ENCODE measurements around the gene SYN1. TPM values are rescaled to one million over a fixed set of nuclear protein-coding genes. Genes with fewer than 3 reads are reported as not detected.

Gene SYN1
- polyA plus RNA-seq, 2 donors: 0.08 to 0.14 TPM

GRCh38 chrX:47577424-47577823 is 42.2 kb downstream of the SYN1 start:
- 45 to 61% methylated on average over 9 of the region's 9 CpGs for whole genome bisulfite sequencing, 2 donors
- Histone ChIP-seq H3K4me1 (ENCODE audit: control insufficient read depth in 2 of 2, insufficient read depth in 2 of 2, low read length in 1 of 2) (peaks cover 2% of the 10 kb centered on the region in 2 donors), H3K4me3 (ENCODE audit: low read depth in 1 of 2, low read length in 2 of 2) (no peak overlapping the region), H3K9me3 (ENCODE audit: control insufficient read depth in 2 of 2, insufficient read depth in 1 of 2, low read depth in 1 of 2, low read length in 1 of 2) (no peaks in the 10 kb centered on the region), H3K36me3 (ENCODE audit: control insufficient read depth in 2 of 2, insufficient read depth in 2 of 2, low read length in 1 of 2) (no peaks in the 10 kb centered on the region), H3K27ac (ENCODE audit: low read depth in 2 of 2, low read length in 1 of 2) (no peak overlapping the region), H3K27me3 (ENCODE audit: control insufficient read depth in 1 of 2, insufficient read depth in 2 of 2, low read length in 2 of 2) (no peaks in the 10 kb centered on the region)

- no peaks in the 10 kb centered on the region for H3K27me3 ChIP-seq (ENCODE audit: control insufficient read depth in 1 of 2, insufficient read depth in 2 of 2, low read length in 2 of 2)
- 91 to 93% methylated on average over 20 of the region's 20 CpGs for WGBS, 2 donors
- no peak overlapping the region for H3K27ac ChIP-seq (ENCODE audit: low read depth in 2 of 2, low read length in 1 of 2)
- H3K4me3 ChIP-seq (ENCODE audit: low read depth in 1 of 2, low read length in 2 of 2): no peak overlapping the region
- H3K36me3 ChIP-seq (ENCODE audit: control insufficient read depth in 2 of 2, insufficient read depth in 2 of 2, low read length in 1 of 2): peaks cover 0 to 2% of the 10 kb centered on the region in 2 donors
- H3K4me1 ChIP-seq (ENCODE audit: control insufficient read depth in 2 of 2, insufficient read depth in 2 of 2, low read length in 1 of 2): peaks cover 0 to 2% of the 10 kb centered on the region in 2 donors
- H3K9me3 ChIP-seq (ENCODE audit: control insufficient read depth in 2 of 2, insufficient read depth in 1 of 2, low read depth in 1 of 2, low read length in 1 of 2): no peaks in the 10 kb centered on the region
These were observed 43.4 kb downstream of the SYN1 start for GRCh38 chrX:47576021-47576898.

DNA sequence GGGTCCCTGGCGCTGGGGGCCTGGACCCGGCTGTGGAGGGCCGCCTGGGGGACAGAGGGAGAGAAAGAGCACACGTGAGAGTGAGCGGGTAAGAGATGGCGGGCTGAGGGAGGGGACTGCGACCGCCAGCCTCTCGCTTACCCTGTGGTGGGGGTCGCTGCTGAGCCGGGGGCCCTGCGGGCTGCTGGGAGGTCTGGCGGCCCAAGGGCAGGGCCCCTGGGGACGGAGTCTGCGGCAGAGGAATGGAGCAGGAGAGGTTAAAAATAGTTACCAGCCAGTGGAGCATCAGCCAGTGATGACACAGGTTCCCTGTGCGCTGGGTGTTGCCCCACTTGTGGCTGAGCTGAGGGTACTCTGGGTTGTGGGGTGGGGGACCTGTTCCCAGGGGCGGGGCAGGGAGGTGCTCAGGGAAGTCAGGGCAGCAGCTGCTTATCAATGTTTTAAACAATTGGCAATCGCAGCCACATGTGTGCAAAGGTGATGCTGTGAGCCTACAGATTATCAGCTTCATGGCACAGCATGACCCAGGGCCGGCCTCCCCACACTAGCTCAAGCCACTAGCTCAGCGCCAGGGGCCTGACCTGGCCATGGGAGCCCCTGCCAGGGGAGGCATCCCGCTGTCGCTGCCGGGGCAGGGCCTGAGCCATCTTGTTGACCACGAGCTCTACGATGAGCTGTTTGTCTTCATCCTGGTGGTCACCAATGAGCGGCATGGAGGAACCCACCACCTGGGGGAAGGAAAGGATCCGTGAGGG is 44.9 kb downstream of the SYN1 start:
- H3K27me3 ChIP-seq (ENCODE audit: control insufficient read depth in 1 of 2, insufficient read depth in 2 of 2, low read length in 2 of 2): no peaks in the 10 kb centered on the region
- H3K4me3 ChIP-seq (ENCODE audit: low read depth in 1 of 2, low read length in 2 of 2): peak overlapping the region in 1 of 2 donors; percentile 22
- WGBS, 2 donors: 50 to 52% methylated on average over 27 of the region's 27 CpGs

GRCh38 chrX:47574076-47574546 is 45.5 kb downstream of the SYN1 start:
- 15 to 20% methylated on average over 19 to 41 of the region's 41 CpGs for WGBS, 2 donors
- Histone ChIP-seq H3K27me3 (ENCODE audit: control insufficient read depth in 1 of 2, insufficient read depth in 2 of 2, low read length in 2 of 2) (no peaks in the 10 kb centered on the region), H3K27ac (ENCODE audit: low read depth in 2 of 2, low read length in 1 of 2) (peak overlapping the region; percentile 11 to 27), H3K4me3 (ENCODE audit: low read depth in 1 of 2, low read length in 2 of 2) (peak overlapping the region in 1 of 2 donors; percentile 22), H3K4me1 (ENCODE audit: control insufficient read depth in 2 of 2, insufficient read depth in 2 of 2, low read length in 1 of 2) (peaks cover 0 to 2% of the 10 kb centered on the region in 2 donors), H3K9me3 (ENCODE audit: control insufficient read depth in 2 of 2, insufficient read depth in 1 of 2, low read depth in 1 of 2, low read length in 1 of 2) (no peaks in the 10 kb centered on the region), H3K36me3 (ENCODE audit: control insufficient read depth in 2 of 2, insufficient read depth in 2 of 2, low read length in 1 of 2) (peaks cover 9 to 15% of the 10 kb centered on the region in 2 donors)

More for the DNA sequence above, 44.9 kb downstream of the SYN1 start:
- Histone ChIP-seq H3K4me1 (ENCODE audit: control insufficient read depth in 2 of 2, insufficient read depth in 2 of 2, low read length in 1 of 2) (peaks cover 0 to 2% of the 10 kb centered on the region in 2 donors), H3K9me3 (ENCODE audit: control insufficient read depth in 2 of 2, insufficient read depth in 1 of 2, low read depth in 1 of 2, low read length in 1 of 2) (no peaks in the 10 kb centered on the region), H3K36me3 (ENCODE audit: control insufficient read depth in 2 of 2, insufficient read depth in 2 of 2, low read length in 1 of 2) (peaks cover 8% of the 10 kb centered on the region in 2 donors), H3K27ac (ENCODE audit: low read depth in 2 of 2, low read length in 1 of 2) (no peak overlapping the region)

DNA sequence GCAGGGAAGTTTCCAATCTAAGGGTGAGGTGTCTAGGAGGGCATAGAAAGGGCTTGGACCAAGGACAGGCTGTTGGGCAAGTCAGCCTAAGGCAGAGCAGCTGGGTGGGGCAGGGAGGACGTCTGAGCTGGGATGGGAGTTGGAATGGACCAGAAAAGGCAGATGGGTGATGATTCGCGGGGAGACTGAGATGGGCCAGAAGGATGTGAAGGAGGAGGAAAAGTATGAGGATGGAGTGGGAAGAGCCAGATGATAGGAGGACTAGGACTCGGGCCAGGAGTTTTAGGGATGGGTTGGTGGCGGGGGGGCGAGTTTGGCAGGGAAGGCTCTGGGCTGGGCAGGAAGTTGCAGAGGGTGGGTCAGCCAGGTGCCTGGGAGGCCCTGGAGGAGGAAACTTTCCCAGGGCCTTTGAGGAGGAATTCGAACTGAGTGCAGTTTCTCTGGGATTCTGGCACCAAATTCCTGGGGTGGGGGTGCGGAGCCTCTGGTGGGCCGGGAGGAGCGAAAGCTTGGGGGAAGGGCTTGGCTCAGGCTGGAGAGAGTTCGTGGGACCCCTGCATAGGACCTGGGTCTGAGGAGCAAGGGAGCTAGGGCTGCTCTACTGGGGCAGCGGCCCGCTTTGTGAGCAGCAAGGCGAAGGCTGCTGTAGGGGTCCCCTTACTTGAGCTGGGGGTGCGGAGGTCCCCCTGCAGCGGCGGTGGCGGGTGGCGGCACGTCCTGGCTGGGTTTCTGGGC is 46.1 kb downstream of the SYN1 start:
- Histone ChIP-seq H3K9me3 (ENCODE audit: control insufficient read depth in 2 of 2, insufficient read depth in 1 of 2, low read depth in 1 of 2, low read length in 1 of 2) (no peaks in the 10 kb centered on the region), H3K36me3 (ENCODE audit: control insufficient read depth in 2 of 2, insufficient read depth in 2 of 2, low read length in 1 of 2) (peaks cover 9 to 15% of the 10 kb centered on the region in 2 donors), H3K4me3 (ENCODE audit: low read depth in 1 of 2, low read length in 2 of 2) (peak overlapping the region in 1 of 2 donors; percentile 6), H3K27ac (ENCODE audit: low read depth in 2 of 2, low read length in 1 of 2) (peak overlapping the region; percentile 11 to 27), H3K27me3 (ENCODE audit: control insufficient read depth in 1 of 2, insufficient read depth in 2 of 2, low read length in 2 of 2) (no peaks in the 10 kb centered on the region), H3K4me1 (ENCODE audit: control insufficient read depth in 2 of 2, insufficient read depth in 2 of 2, low read length in 1 of 2) (peaks cover 0 to 2% of the 10 kb centered on the region in 2 donors)
- 16 to 32% methylated on average over 19 to 20 of the region's 20 CpGs for WGBS, 2 donors

GRCh38 chrX:47572773-47573340 is 46.8 kb downstream of the SYN1 start:
- peaks cover 9 to 17% of the 10 kb centered on the region in 2 donors for H3K36me3 ChIP-seq (ENCODE audit: control insufficient read depth in 2 of 2, insufficient read depth in 2 of 2, low read length in 1 of 2)
- no peaks in the 10 kb centered on the region for H3K9me3 ChIP-seq (ENCODE audit: control insufficient read depth in 2 of 2, insufficient read depth in 1 of 2, low read depth in 1 of 2, low read length in 1 of 2)
- H3K4me1 ChIP-seq (ENCODE audit: control insufficient read depth in 2 of 2, insufficient read depth in 2 of 2, low read length in 1 of 2): peaks cover 0 to 2% of the 10 kb centered on the region in 2 donors
- H3K4me3 ChIP-seq (ENCODE audit: low read depth in 1 of 2, low read length in 2 of 2): no peak overlapping the region
- no peak overlapping the region for H3K27ac ChIP-seq (ENCODE audit: low read depth in 2 of 2, low read length in 1 of 2)
- no peaks in the 10 kb centered on the region for H3K27me3 ChIP-seq (ENCODE audit: control insufficient read depth in 1 of 2, insufficient read depth in 2 of 2, low read length in 2 of 2)
- 60 to 64% methylated on average over 9 of the region's 9 CpGs for WGBS, 2 donors

- no peaks in the 10 kb centered on the region for H3K4me1 ChIP-seq (ENCODE audit: control insufficient read depth in 2 of 2, insufficient read depth in 2 of 2, low read length in 1 of 2)
- 88 to 94% methylated on average over 13 of the region's 13 CpGs for WGBS, 2 donors
- H3K27ac ChIP-seq (ENCODE audit: low read depth in 2 of 2, low read length in 1 of 2): no peak overlapping the region
- no peaks in the 10 kb centered on the region for H3K9me3 ChIP-seq (ENCODE audit: control insufficient read depth in 2 of 2, insufficient read depth in 1 of 2, low read depth in 1 of 2, low read length in 1 of 2)
- no peaks in the 10 kb centered on the region for H3K27me3 ChIP-seq (ENCODE audit: control insufficient read depth in 1 of 2, insufficient read depth in 2 of 2, low read length in 2 of 2)
- no peak overlapping the region for H3K4me3 ChIP-seq (ENCODE audit: low read depth in 1 of 2, low read length in 2 of 2)
- peaks cover 9 to 23% of the 10 kb centered on the region in 2 donors for H3K36me3 ChIP-seq (ENCODE audit: control insufficient read depth in 2 of 2, insufficient read depth in 2 of 2, low read length in 1 of 2)
These were observed 47.8 kb downstream of the SYN1 start for GRCh38 chrX:47571896-47572295.

DNA sequence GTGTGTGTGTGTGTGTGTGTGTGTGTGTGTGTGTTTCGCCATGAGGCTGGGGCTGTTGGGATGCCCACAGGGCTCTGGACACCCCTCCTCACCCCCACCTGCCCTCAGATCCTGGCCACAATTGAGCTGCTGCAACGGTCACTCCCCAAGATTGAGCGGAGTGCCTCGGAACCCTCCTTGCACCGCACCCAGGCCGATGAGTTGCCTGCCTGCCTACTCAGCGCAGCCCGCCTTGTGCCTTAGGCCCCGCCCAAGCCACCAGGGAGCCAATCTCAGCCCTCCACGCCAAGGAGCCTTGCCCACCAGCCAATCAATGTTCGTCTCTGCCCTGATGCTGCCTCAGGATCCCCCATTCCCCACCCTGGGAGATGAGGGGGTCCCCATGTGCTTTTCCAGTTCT is 48.4 kb downstream of the SYN1 start:
- H3K4me1 ChIP-seq (ENCODE audit: control insufficient read depth in 2 of 2, insufficient read depth in 2 of 2, low read length in 1 of 2): no peaks in the 10 kb centered on the region
- H3K4me3 ChIP-seq (ENCODE audit: low read depth in 1 of 2, low read length in 2 of 2): no peak overlapping the region
- no peak overlapping the region for H3K27ac ChIP-seq (ENCODE audit: low read depth in 2 of 2, low read length in 1 of 2)
- WGBS, 2 donors: 91 to 92% methylated on average over 10 to 11 of the region's 11 CpGs
- H3K9me3 ChIP-seq (ENCODE audit: control insufficient read depth in 2 of 2, insufficient read depth in 1 of 2, low read depth in 1 of 2, low read length in 1 of 2): no peaks in the 10 kb centered on the region
- H3K36me3 ChIP-seq (ENCODE audit: control insufficient read depth in 2 of 2, insufficient read depth in 2 of 2, low read length in 1 of 2): peaks cover 9 to 27% of the 10 kb centered on the region in 2 donors
- no peaks in the 10 kb centered on the region for H3K27me3 ChIP-seq (ENCODE audit: control insufficient read depth in 1 of 2, insufficient read depth in 2 of 2, low read length in 2 of 2)

DNA sequence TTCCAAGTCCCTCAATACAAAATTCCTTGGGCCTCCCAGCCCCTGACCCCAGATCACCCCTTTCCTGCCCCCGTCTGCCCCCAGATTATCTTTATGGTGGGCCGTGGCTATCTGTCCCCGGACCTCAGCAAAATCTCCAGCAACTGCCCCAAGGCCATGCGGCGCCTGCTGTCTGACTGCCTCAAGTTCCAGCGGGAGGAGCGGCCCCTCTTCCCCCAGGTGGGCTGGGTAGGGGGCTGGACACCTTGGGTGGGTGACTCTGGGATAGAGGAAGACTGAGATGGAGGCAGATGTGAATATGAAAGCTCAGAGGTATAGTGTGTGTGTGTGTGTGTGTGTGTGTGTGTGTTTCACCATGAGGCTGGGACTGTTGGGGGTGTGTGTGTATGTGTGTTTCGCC is 48.9 kb downstream of the SYN1 start:
- Histone ChIP-seq H3K27me3 (ENCODE audit: control insufficient read depth in 1 of 2, insufficient read depth in 2 of 2, low read length in 2 of 2) (no peaks in the 10 kb centered on the region), H3K27ac (ENCODE audit: low read depth in 2 of 2, low read length in 1 of 2) (no peak overlapping the region), H3K4me3 (ENCODE audit: low read depth in 1 of 2, low read length in 2 of 2) (no peak overlapping the region), H3K36me3 (ENCODE audit: control insufficient read depth in 2 of 2, insufficient read depth in 2 of 2, low read length in 1 of 2) (peaks cover 9 to 27% of the 10 kb centered on the region in 2 donors), H3K9me3 (ENCODE audit: control insufficient read depth in 2 of 2, insufficient read depth in 1 of 2, low read depth in 1 of 2, low read length in 1 of 2) (no peaks in the 10 kb centered on the region), H3K4me1 (ENCODE audit: control insufficient read depth in 2 of 2, insufficient read depth in 2 of 2, low read length in 1 of 2) (no peaks in the 10 kb centered on the region)
- 90 to 95% methylated on average over 8 of the region's 8 CpGs for WGBS, 2 donors

All from esophagus (tissue), 2 donors.